GM21723 (cell line): ENCODE data around the gene TMPRSS6.
A peak's percentile ranks its signal among the peaks of the same experiment; 100 is the strongest.

Experiments used
- ATAC-seq: cut with Tn5 transposase; IDR thresholded peaks from one replicate; pipeline ENCODE4 v1.9.1; 2021; ENCODE audit warnings: mild to moderate bottlenecking, moderate library complexity; ENCODE audit not compliant: unreplicated experiment

The TMPRSS6 gene

DNA sequence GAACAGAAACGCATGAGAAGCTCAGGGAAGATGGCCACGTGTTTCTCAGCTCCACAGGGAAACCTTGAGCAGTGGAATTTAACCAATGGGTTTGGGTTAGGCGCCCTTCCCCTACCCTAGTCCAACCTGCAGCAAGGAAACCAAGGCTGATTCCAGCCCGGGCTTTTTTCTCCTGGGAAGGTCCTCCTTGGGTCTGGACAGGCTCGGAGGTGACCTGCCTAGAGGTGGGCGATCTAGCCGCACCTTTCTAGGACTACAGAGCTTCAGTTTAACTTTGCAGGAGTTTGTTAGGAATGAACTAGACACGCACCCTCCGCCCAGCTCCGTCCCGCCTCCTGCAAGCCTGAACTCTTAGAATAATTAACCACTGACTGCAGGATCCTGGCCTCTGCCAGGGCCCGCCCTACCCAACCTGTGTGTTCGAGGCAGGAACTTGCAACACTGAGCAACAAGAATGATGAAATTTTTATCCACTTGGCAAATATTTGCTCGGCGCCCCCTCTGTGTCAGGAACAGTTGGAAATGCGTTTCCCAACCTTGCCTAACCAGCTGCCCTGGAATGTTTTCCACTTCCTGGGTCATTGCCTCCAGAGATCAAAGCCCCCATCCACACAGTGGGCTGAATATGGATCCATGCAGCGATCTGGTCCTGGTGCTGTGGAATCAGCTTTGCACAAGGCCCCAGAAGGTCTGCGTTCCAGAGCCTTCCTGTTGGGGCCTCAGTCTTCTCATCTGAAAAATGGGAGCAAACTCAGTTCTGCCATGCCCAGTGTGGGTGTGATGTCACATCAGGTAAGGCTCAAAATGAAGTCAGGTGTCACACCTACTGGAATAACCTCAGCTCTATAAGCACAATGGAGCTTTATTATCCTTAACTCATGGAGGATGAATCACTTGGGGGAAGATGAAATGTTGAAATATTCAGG is 76.7 kb downstream of the TMPRSS6 start:
- ATAC-seq: no peak

- ATAC-seq: no peak
Observed at GRCh38 chr22:37032134-37032534, 77.4 kb downstream of the TMPRSS6 start.

DNA sequence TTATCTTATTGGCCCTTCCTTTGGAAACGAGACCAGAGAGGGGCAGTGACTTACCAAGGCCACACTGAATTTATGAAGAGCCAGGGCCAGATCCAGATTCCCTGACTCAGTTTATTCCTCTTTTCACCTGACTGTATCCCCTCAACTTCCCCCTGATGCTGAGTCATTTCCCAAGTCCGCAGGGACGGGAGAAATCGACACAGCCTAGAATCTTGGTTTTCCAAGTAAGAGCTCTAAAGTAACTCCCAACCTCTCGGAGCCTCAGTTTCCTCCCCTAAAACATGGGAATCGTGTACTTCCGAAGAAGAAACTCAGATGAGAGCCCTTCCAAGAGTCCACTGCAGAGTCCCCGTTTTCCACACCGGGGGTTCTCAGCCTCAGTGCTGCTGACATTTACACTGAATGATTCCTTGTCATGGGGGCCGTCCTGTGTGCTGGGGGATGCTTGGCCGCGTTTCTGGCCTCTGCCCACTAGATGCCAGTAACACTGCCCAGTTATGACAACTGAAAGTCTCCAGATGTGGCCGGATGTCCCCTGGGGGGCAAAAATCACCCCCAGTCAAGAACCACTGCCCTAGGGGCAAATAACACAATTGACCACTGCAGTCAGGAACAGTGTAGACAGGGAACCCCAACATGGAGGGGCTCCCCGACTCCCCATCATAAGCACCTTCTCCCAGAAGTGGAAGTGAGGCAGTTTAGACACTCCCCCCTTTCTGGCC is 78.8 kb downstream of the TMPRSS6 start:
- ATAC-seq: no peak

GRCh38 chr22:37028692-37029674 is 80.5 kb downstream of the TMPRSS6 start:
- ATAC-seq: no peak

DNA sequence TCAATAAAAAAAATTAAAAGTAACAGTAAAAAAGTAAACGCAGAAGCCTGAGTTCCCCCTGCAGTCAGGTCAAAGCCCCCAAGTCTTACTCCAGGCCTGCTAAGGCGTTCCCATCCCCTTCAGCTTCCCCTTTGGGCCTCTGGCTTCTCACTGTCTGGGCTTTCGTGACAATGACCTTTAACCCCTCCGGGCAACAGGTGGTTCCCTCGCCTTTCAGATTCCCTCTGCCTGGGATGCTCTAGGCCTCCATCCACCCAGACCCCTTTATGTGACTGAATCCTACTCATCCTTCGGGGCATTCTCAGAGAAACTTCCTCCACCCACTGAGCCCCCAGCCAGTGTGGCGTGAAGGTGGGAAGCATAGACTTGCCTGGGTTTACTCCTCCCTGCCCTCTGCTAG is 82.0 kb downstream of the TMPRSS6 start:
- ATAC-seq: no peak

DNA sequence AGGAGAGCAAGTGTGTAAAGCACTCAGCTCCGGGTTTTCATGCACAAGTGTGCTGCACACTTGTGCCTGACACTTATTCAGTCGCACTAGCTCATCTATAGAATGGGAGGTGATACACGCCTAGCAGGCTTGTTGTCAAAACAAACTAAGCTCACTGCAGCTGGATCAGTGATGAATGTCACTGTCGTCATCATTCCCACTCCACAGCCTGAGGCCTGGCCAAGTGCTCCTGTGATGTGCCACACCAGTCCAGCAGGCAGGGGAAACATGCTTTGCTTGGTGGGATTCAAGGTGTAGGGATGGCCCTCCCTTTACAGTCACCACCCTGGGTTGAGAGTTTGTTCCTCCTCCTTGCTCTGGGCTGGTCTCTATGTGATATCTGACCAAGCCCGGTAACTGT is 83.2 kb downstream of the TMPRSS6 start:
- ATAC-seq: no peak

DNA sequence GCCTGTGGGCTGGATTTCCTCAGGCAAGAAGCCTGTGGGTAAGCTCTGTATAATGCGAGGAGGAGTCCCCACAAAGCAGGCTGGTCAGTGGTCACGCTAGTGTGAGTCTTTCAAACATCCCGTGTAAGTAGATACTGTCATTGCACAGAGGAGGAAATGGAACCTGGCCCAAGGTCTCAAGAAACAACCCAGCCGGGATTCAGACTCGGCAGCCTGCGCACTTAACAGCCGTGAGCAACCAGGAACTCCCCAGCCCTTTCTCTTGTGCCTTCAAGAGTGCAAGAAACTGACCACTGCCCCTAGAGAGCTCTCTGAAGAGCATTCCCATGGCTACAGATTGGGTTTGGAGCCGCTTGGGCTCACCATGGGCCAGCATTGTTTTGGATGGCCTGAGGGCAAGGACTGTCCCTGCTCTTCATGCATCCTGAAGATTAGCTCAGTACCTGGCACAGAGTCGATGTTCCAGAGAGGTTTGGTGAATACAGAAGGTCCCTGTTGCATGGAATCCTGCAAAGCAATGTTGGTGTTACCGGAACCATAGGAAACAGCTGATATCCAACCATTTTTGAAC is 83.9 kb downstream of the TMPRSS6 start:
- ATAC-seq: no peak

GRCh38 chr22:37024339-37025157 is 85.0 kb downstream of the TMPRSS6 start:
- no peak for ATAC-seq

DNA sequence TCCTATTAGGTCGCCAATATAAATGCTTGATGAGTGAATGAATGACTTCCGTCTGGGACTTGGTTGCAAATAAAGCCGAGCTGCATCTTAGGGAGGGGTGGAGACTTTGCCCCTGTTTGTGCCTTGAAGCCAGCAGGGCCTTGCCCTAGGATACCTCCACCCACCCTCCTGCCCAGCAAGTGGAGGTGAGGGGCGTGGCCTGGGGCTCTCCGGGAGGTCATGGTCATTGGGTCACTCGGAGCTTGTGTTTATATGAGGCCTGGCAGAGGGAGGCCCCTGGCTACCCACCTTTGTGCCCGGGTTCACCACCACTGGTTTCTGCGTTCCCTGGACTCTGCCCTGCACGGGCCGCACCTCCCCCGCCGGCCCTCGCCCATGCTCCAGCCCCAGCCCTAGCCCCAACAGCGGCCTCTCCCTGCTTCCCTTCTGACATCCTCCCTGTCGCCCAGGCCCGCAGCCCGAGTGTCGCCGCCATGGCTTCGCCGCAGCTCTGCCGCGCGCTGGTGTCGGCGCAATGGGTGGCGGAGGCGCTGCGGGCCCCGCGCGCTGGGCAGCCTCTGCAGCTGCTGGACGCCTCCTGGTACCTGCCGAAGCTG is 85.7 kb downstream of the TMPRSS6 start:
- ATAC-seq: no peak

DNA sequence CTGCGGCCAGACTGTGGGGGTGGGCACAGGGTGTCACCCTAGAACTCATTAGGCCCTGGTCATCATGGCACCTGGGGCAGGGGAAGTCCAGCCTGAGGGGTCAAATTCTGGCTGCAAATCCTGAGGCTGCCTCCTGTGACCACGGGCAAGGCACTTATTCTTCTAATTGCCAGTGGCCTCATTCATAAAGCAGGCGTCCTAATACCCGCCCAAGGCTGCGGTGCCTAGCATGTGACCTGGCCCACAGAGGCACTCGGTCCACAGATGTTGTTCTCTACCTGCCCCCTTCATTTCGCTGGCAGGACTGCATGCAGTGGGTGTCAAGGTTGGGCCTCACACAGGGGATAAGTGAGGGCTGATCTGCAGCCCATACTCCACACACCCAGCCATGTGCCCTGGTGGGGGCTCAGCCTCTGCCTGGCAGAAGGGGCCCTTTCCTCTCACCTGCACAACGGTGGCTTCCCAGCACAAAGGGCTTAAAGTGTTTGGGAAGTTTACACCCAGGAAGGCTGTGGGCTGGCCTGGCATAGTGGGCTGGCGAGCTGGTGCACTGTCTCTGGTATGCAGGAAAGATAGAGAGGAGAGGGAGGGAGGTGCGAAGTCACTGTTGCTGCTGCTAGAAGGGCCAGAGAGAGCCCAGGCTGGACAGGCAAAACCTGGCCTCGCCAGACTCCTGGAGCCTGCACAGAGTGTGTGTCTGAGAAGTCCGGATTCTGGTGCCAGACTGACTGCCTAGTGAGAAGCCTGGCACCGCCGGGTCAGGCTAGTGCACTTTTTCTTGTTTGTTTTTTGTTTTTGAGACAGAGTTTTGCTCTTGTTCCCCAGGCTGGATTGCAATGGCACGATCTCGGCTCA is 86.8 kb downstream of the TMPRSS6 start:
- ATAC-seq: no peak

DNA sequence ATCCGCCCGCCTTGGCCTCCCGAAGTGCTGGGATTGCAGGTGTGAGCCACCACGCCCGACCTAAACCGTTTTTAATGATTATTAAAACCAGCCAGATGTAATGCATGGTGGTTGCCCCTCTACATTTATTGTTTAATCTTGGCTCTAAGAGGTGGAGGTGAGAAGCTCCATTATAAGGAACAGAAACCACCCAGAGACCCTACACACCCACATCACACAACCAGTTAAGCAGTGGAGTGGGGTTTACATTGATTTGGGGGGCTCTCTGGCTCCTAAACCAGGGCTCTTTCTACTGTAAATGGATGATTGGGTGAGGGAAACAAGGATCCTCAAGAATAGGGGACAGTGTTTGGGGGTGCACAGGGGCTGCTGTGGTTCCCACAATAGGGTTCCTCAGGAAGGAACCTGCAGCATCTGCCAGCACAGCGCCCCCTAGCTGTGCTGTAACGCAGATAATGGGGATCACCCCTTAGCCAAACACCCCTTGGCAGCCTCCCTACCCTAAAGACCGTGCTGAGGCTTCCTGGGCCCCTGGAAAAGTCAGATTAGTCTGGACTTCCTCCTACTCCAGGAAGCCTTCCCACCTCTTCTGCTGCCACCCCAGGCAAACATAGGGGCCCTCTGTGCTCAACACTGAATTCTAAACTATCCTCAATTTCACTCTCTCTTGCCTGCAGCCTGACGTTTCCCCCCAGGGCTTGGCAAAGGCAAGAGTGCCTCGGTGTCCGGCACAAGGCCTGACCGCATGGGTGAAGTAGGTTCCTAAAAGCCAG is 87.6 kb downstream of the TMPRSS6 start:
- no peak for ATAC-seq

DNA sequence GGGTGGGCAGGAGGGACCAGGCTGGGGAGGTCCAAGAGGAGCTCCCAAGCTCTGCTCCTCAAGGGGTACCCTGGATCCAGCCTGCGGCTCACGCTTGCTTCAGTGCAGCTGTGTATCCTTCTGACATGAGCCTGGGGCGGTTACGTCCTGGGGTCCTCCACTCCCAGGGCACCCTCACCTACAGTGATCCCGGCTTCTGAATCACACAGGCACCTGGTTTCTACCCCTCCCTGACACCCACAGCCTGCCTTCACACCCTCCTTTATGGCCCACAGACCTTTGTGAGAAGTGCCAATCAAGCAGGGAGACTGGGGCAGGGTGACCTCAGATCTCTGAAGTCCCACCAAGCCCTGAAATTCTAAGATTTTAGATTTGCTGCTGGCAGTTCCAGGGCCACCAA is 88.5 kb downstream of the TMPRSS6 start:
- ATAC-seq: no peak

DNA sequence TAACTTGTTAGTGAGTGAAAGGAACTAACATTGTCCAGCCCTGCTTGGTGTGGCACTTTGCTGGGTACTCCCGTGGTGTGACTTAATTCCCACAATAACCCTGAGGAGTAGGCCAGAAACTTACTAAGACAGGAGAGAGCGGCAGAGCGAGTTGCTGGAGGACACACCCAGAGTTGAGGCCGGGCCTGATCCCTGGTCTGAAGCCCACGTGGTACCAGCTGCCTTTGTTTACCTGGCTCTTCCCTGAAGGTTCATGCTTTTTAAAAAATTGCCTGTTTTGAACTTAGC is 89.4 kb downstream of the TMPRSS6 start:
- ATAC-seq: peak; percentile 10

- peak; percentile 62 for ATAC-seq
Observed at GRCh38 chr22:37019309-37020191, 90.0 kb downstream of the TMPRSS6 start, which contains the start of the genes MPST and TST. MPST (plus strand) TSS chr22:37019742; CDS start chr22:37019837, 95 bp downstream. TST (minus strand) TSS chr22:37019447; CDS start chr22:37018732, 715 bp downstream.

DNA sequence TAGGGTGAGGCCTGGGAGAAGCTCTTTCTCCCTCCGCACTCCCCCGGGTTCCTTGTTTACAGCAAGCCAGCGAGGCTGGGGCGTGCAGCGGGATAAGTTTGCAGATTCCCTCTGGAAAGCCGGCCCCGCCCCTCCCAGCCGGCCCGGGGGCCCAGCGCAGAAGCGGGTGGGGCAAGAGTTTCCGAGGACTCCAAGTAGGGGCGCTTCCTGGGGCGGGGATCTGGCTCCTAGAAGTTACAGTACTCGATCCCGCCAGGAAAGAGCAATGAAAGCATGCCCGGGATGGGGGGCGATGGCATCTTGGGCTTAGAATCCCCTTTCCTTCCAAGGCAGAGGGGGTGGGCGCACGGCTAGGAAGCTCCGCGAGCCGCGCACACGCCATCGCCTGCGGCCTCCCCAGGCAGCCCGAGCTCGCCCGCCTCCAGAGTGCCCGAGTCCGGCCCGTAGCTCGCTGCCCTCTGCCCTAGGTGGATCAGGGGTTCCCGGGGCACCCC is 90.7 kb downstream of the TMPRSS6 start:
- peak; percentile 23 for ATAC-seq

DNA sequence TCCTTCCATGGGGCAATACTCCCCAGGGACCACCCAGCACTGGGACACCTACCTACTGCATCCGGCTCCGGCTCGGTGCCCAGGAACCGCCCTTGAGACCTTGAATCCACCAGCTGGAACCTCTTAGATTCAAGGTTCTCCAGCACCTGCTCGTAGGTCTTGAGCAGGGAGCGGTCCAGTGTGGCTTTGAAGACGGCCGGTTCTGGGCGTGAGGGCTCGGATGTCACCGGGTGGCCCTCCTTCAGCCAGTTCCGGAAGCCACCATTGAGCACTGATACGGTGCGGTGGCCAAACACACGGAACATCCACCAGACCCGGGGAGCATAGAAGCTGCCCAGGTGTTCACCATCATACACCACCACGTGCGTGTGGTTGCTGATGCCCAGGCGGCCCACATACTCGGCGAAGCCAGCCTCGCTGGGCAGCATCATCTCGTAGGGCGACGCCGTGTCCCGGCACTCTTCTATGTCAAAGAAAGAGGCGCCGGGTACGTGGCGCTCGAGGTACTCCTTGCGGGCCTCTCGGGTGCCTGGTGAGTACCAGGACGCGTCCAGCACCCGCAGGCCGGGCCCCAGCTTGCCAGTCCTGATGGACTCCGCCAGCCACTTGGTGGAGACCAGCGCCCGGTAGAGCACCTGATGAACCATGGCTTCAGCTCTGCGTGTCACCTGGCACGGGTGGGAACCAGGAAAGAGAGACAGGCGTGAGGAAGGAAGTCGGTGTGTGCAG is 91.3 kb downstream of the TMPRSS6 start:
- no peak for ATAC-seq
